HFF-Myc (cell line): ENCODE results near the gene ARHGEF38.

ENCODE experiments used
- DNase-seq: peaks from one replicate; pipeline ENCODE4 v3.0.0-alpha.2; 2011; ENCODE audit warnings: low read depth; ENCODE audit errors: extremely low read depth
- H3K4me3 ChIP-seq: replicated peaks from 2 replicates; pipeline ENCODE4 v1.5.1; 2011; ENCODE audit warnings: low read depth, mild to moderate bottlenecking, control low read depth, low read length
- TF ChIP-seq, protein P1 (sequence below): IDR thresholded peaks from 2 replicates; pipeline ENCODE4 v1.5.1; 2012; ENCODE audit warnings: mild to moderate bottlenecking, low read depth, low read length, control low read depth; ENCODE audit errors: missing control alignments

ARHGEF38 gene

DNA sequence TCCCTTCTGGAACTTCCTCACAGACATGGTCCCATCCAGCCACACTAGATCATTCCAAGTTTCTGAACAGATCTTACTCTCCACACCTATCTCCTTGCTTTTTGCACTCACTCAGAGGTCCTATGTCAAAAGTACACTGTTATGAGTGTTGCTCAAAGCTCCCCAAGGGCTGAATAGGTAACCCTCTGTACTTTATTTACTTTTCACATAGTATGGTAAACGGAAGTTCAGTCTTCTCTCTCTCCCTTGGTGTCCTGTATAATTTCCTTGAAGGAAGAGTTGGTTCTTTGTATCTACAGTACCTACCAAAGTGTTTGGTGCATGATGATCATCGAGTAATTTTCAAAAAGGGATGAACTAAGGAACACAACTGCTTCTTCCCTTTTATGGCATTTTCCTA lies 74.4 kb downstream of the ARHGEF38 start:
- TF ChIP-seq, protein P1, sequence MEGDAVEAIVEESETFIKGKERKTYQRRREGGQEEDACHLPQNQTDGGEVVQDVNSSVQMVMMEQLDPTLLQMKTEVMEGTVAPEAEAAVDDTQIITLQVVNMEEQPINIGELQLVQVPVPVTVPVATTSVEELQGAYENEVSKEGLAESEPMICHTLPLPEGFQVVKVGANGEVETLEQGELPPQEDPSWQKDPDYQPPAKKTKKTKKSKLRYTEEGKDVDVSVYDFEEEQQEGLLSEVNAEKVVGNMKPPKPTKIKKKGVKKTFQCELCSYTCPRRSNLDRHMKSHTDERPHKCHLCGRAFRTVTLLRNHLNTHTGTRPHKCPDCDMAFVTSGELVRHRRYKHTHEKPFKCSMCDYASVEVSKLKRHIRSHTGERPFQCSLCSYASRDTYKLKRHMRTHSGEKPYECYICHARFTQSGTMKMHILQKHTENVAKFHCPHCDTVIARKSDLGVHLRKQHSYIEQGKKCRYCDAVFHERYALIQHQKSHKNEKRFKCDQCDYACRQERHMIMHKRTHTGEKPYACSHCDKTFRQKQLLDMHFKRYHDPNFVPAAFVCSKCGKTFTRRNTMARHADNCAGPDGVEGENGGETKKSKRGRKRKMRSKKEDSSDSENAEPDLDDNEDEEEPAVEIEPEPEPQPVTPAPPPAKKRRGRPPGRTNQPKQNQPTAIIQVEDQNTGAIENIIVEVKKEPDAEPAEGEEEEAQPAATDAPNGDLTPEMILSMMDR, result no peak
- no peak overlapping the region for H3K4me3 ChIP-seq
- DNase-seq, result no peak

DNA sequence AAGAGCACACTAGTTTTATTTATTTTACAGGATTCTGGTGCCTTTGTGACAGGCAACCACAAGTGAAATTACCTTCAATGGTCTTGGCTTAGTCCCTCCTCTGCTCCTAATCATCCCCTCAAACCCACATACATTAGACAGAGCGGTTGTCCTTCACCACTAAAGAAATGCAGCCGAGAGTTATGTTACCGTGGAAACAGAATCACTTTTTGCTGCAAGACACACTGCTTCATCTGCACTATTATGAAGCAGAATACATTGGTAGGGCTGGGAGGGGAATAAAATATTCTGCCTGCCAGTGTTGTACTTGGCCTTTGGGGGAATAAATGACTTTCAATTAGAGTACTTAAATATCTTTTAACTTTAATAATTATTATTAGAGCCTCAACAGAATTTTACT lies 75.2 kb downstream of the ARHGEF38 start:
- no peak for DNase-seq
- TF ChIP-seq, protein P1, result no peak
- H3K4me3 ChIP-seq, result no peak overlapping the region

DNA sequence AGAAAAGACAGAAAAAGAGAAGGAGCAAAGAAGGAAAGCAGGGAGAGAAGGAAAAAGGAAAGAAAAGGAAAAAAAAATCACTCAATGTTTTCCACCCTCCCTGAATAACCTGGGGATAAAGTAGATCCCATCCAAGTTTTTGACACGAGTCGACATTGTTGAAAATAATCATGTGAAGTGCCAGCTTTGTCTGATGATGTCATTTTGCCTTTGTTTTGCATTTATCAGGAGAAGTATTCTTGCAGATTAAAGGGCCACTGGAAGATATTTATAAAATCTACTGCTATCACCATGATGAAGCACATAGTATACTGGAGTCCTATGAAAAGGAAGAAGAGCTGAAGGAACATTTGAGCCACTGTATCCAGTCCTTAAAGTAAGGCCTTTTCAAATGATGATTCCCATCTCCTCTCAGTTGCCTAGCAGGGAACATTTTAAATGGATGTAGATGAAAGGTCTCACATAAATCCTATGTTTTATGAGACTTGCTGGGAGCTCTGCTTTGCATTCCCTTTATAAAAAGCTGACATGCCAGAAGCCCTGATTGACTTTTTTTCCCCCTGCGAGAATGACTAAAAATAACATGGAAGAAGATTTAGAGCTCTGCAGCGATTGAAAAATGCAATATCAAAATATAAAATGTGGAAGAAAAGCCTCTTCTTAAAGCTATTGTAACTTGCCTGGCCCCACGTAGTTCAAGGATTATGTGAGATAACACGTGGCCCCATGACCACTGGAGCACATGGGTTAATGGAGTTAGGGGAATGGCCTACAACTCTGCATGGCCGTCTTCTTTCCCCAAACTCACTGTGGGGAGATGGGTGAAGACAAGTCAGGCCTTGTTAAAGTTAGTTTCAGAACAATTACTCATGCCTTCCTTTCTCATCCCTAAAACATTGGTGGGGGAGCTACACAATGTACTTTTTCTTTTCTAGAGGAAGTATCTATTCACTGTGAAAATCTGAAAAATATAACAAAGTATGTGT lies 78.5 kb downstream of the ARHGEF38 start:
- TF ChIP-seq, protein P1, result no peak
- H3K4me3 ChIP-seq, result no peak overlapping the region
- no peak for DNase-seq

DNA sequence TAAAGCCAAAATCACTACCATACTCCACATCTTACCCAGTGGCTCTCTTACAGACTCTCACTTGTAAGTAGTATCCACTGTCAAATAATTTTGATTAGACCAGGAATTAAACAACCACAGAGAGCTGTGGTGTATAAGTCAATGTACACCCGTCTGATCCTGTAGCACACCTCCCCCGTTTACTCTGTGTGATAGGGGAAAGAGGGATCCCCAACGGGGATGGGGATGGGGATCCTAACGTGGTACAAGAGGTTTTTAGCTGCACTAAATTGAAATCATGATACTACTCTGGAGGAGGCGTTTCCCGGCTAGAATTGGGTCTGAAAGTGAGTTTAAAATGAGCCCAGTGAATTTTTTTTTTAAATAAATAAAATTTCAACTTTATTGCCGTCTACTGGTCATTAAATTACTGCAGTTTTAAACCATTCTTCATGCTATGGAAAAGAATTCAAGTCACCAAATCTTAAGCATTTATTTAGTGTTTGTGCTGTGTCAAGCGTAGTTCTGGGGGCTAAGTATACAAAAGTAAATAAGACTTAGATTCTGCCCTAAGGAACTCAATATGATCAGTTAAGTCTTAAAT lies 79.5 kb downstream of the ARHGEF38 start:
- H3K4me3 ChIP-seq, result no peak overlapping the region
- no peak for DNase-seq
- TF ChIP-seq, protein P1, result no peak

DNA sequence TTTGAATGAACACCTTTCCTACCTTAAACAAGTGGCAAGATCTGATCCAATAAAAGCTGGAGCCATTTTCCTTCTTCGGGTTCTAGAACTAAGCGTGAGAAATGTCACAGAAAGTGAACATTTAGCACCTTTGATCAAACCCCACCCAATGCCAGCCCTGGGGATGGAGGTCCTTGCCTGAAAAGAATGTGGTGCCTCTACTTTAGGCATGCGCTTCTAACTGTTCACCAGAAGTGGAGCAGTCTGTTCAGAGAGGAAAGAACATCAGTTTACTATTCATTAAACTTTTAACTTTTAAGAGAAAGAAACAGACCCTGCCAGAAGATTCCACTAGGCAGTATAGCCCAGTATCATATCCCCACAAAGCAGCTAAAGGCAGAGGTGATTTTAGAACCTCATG lies 80.2 kb downstream of the ARHGEF38 start:
- no peak for DNase-seq
- H3K4me3 ChIP-seq, result no peak overlapping the region
- TF ChIP-seq, protein P1, result no peak

DNA sequence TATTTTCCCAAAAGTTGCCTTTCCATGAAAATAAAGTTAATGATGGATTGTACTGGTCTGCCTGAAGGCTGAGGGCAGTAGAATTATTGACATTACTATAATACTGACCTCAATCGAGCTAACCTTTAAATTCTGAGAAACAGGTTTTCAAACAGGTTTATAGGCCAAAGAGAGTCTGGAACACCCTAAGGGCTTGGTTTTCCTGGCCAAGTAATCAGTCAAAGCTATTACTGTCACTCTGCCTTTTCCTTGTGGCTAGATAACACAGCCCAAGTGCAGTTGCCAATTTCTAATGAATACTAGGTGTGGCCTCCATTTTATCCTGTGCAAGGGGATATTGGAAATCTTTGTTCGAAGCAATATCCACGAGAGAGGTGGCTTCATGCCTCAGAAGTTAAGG lies 80.8 kb downstream of the ARHGEF38 start:
- no peak for DNase-seq
- no peak overlapping the region for H3K4me3 ChIP-seq
- TF ChIP-seq, protein P1, result no peak
